Measurements from ENCODE around the gene RTN3.

Gene RTN3

DNA sequence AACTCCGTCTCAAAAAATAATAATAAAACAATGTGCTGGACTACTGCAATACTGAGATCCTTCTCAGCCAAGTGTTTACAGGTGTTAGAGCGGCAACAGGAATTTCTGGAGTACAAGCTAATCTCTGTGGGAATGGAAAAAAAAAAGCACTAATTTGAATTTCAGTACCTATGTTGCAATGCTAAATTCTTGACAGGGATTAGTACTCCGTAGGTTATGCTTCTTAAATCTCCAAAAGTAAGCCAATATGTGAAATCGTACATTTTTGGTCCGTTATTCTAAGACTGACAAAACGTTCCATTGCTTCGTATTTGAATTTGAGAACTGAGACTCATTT is 11.2 kb upstream of the RTN3 start (continued):
- TF ChIP-seq ISL1 (CRISPR knock-in tag; IDR thresholded peaks at IDR 0.05), result no peak
- no peak for TF ChIP-seq ZNF70 (CRISPR knock-in tag; IDR thresholded peaks at IDR 0.05)
- no peak for TF ChIP-seq GLIS3 (CRISPR knock-in tag; IDR thresholded peaks at IDR 0.05)
- no peak for TF ChIP-seq ZFP30 (CRISPR knock-in tag; IDR thresholded peaks at IDR 0.05)

DNA sequence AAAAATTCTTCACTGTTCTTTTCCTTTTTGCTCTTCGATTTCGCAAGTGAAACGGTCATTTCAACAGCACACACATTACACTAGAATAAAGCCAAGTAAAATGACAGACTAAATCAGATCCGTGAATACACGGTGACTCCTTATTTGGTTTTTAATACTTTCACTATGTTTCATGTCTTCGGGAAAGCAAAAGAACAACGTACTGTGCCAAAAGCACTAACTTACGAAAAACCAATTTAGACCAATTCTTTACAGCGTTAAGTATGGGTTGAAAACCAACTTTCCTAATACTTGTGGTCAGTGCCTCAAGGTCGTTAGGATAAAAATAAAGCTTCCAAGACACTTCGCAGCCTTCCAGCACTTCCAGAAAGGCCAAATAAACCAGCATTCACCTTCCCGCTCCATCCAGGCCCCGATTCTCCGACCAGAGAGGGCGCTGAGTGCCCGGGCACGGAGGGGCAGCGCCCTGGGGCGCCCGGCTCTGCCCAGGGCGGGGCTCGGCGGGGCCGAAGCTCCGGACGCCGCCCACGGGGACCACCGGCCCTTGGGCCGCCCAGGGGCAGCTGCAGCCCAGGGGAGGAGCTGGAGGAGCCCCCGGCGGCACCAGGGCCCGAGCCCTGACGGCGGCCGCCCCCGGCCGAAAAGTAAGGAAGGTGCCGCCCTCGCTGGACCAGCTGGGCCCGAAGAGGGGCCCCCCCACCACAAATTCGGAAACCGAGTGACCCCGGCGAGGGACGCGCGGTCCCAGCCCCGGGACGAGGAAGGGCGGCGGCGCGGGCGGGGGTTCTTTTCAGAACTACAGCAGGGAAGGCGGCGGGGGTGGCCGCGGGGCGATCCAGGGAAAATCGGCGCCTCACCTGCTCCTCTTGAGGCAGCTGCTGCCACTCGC is 10.6 kb upstream of the RTN3 start:
- ATAC-seq, result peak; percentile 61
- TF ChIP-seq ZFP30 (CRISPR knock-in tag; IDR thresholded peaks at IDR 0.05) (no peak), CSDC2 (CRISPR knock-in tag; IDR thresholded peaks at IDR 0.05) (no peak), ZC3H10 (CRISPR knock-in tag; IDR thresholded peaks at IDR 0.05) (no peak), ESRRG (CRISPR knock-in tag; IDR thresholded peaks at IDR 0.05) (no peak), OSR1 (CRISPR knock-in tag; IDR thresholded peaks at IDR 0.05) (no peak), ZFP3 (CRISPR knock-in tag; IDR thresholded peaks at IDR 0.05) (no peak), TSHZ2 (CRISPR knock-in tag; IDR thresholded peaks at IDR 0.05) (no peak)
- TF ChIP-seq, protein P1, sequence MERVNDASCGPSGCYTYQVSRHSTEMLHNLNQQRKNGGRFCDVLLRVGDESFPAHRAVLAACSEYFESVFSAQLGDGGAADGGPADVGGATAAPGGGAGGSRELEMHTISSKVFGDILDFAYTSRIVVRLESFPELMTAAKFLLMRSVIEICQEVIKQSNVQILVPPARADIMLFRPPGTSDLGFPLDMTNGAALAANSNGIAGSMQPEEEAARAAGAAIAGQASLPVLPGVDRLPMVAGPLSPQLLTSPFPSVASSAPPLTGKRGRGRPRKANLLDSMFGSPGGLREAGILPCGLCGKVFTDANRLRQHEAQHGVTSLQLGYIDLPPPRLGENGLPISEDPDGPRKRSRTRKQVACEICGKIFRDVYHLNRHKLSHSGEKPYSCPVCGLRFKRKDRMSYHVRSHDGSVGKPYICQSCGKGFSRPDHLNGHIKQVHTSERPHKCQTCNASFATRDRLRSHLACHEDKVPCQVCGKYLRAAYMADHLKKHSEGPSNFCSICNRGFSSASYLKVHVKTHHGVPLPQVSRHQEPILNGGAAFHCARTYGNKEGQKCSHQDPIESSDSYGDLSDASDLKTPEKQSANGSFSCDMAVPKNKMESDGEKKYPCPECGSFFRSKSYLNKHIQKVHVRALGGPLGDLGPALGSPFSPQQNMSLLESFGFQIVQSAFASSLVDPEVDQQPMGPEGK (CRISPR knock-in tag; IDR thresholded peaks at IDR 0.05; ENCODE audit: borderline replicate concordance), result 0 out of 2 replicates have a peak, but pooled peaks have one; percentile 22

- peak; percentile 86 for ATAC-seq
- no peak for TF ChIP-seq ARNTL (CRISPR knock-in tag; IDR thresholded peaks at IDR 0.05; ENCODE audit: borderline replicate concordance, low read depth)
- TF ChIP-seq, protein P2, sequence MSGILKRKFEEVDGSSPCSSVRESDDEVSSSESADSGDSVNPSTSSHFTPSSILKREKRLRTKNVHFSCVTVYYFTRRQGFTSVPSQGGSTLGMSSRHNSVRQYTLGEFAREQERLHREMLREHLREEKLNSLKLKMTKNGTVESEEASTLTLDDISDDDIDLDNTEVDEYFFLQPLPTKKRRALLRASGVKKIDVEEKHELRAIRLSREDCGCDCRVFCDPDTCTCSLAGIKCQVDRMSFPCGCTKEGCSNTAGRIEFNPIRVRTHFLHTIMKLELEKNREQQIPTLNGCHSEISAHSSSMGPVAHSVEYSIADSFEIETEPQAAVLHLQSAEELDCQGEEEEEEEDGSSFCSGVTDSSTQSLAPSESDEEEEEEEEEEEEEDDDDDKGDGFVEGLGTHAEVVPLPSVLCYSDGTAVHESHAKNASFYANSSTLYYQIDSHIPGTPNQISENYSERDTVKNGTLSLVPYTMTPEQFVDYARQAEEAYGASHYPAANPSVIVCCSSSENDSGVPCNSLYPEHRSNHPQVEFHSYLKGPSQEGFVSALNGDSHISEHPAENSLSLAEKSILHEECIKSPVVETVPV (CRISPR knock-in tag; IDR thresholded peaks at IDR 0.05), result no peak
- no peak for TF ChIP-seq ISL1 (CRISPR knock-in tag; IDR thresholded peaks at IDR 0.05)
- no peak for TF ChIP-seq SNAI2 (CRISPR knock-in tag; IDR thresholded peaks at IDR 0.05)
- no peak for TF ChIP-seq ZFP30 (CRISPR knock-in tag; IDR thresholded peaks at IDR 0.05)
- TF ChIP-seq ESRRG (CRISPR knock-in tag; IDR thresholded peaks at IDR 0.05), result 0 out of 2 replicates have a peak, but pooled peaks have one; percentile 28
- TF ChIP-seq TSHZ2 (CRISPR knock-in tag; IDR thresholded peaks at IDR 0.05), result peak; percentile 51; the same call in 1 of the 2 replicates
- TF ChIP-seq RARB (CRISPR knock-in tag; IDR thresholded peaks at IDR 0.05), result no peak
- TF ChIP-seq CREB5 (CRISPR knock-in tag; IDR thresholded peaks at IDR 0.05; ENCODE audit: low read depth), result no peak
- TF ChIP-seq ZC3H10 (CRISPR knock-in tag; IDR thresholded peaks at IDR 0.05), result no peak
- no peak for TF ChIP-seq ZNF70 (CRISPR knock-in tag; IDR thresholded peaks at IDR 0.05)
- TF ChIP-seq TOX (CRISPR knock-in tag; IDR thresholded peaks at IDR 0.05; ENCODE audit: borderline replicate concordance), result no peak
- TF ChIP-seq TCF4 (CRISPR knock-in tag; IDR thresholded peaks at IDR 0.05; ENCODE audit: borderline replicate concordance), result no peak
- no peak for TF ChIP-seq GLIS3 (CRISPR knock-in tag; IDR thresholded peaks at IDR 0.05)
- peak; percentile 77 for TF ChIP-seq ZFP3 (CRISPR knock-in tag; IDR thresholded peaks at IDR 0.05)
- no peak for TF ChIP-seq BACH2 (CRISPR knock-in tag; IDR thresholded peaks at IDR 0.05; ENCODE audit: borderline replicate concordance)
- TF ChIP-seq ZNF565 (CRISPR knock-in tag; conservative IDR thresholded peaks at IDR 0.05; ENCODE audit: low read depth), result no peak
- no peak for TF ChIP-seq OSR1 (CRISPR knock-in tag; IDR thresholded peaks at IDR 0.05)
- TF ChIP-seq, protein P1 (CRISPR knock-in tag; IDR thresholded peaks at IDR 0.05; ENCODE audit: borderline replicate concordance), result no peak
These were observed 9.8 kb upstream of the RTN3 start, which contains the start of gene ATL3 for GRCh38 chr11:63671322-63672155. ATL3 (minus strand) TSS chr11:63671376; CDS start chr11:63671335, 41 bp downstream.
